HG03571 (cell line): ENCODE measurements around the gene PTPRF.

Source experiments
- ATAC-seq: cut with Tn5 transposase; IDR thresholded peaks from one replicate; pipeline ENCODE4 v1.9.1; 2021; ENCODE audit not compliant: unreplicated experiment

The PTPRF gene

GRCh38 chr1:43550598-43551246, 20.0 kb downstream of the PTPRF start:
- no peak for ATAC-seq

DNA sequence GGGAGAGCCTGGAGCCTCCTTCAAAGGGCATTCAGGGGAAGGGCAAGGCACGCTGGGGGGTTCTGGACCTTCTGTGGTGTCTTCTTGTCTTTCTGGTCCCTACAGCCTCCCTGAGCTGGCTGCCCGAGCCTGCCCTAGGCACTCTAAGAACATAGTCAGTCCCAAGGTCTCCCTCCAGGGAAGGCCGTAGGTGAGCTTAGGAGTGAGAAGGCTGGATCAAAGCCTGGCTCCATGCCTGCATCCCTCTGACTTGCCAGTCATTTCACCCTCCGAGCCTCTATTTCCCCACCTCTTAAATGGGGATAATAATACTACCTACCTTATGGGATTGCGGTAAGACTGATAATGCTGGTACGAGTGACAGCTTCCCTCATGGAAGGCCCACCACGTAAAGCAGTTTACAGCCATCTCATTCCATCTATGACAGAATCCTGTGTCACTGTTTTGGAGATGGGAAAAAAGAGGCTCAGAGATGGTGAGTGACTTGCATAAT, 20.8 kb downstream of the PTPRF start:
- ATAC-seq: no peak

DNA sequence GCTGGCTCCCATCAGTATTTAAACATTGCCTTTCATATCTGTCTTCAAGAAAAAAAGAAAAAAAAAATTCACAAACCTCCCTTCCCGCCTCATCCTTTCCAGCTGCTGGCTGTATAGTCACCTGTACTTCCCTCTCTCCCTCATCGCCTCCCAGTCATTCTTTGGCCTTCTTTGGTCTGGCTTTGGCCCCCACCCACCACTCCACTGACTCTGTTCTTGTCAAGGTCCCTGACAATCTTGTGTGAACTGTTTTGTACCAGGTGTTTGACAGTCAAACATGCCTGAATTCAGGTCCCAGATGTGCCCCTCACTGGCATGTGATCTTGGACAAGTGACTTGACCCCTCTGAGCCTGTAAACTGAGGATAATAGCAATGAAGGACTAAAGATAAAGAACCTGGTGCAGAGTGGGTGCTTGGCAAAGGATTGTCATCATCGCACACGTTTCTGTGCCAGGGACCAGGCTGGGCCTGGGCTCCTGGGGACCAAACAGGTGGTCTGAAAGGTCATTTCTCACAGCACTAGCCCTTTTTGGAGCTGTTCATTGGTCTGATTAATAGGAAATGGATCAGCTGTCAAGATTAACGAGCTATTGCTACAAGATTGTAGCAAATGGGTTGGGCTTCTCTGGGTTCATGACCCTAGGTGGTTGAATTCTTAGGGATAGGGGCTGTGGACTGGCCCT, 21.5 kb downstream of the PTPRF start:
- no peak for ATAC-seq

GRCh38 chr1:43552813-43553212, 22.1 kb downstream of the PTPRF start:
- no peak for ATAC-seq

GRCh38 chr1:43554444-43554992, 23.8 kb downstream of the PTPRF start:
- ATAC-seq: no peak

DNA sequence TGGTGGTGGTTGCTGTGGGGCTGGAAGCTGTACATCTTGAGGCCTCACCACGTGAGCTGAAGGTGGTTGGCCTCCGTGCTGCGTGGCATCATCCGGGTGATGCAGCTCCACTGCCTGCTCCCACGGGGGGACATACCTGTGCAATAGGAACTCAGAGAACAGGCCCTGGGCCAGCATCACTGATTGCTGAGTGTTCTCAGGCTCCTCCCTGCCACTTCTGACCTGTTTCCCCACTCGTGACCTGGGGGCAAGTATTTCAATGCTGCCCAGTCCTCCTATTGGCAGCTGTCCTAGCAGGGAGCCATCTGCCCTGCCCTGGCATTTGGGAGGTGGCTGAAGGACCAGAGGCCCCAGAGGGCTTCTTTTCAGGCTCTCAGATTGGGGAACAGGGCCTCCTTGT, 26.1 kb downstream of the PTPRF start:
- no peak for ATAC-seq

GRCh38 chr1:43557744-43558245, 27.1 kb downstream of the PTPRF start:
- ATAC-seq: no peak

DNA sequence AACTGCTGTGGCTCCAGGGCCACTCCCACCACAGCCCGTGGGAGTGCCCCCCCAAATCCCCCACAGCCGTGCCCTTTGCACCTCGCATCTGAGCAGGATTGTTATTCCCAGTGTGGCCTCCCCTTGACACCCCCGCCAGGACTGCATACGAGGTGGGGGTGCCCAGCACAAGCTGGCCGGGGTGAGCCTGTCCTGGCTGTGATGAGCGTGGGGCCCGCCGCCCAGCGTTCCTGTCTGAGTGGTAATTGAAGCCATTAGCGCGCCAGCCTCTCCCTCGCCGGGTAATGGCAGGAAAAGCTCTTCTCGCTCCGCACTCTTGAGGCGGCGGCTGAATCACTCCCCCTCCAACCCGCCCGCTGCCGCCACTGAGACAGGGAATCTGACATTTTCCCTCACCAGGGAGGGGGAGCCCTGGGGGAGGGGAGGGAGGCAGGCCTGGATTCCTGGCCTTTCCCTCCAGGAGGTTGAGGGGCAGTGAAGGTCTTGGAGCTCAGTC, 27.7 kb downstream of the PTPRF start:
- ATAC-seq: no peak

DNA sequence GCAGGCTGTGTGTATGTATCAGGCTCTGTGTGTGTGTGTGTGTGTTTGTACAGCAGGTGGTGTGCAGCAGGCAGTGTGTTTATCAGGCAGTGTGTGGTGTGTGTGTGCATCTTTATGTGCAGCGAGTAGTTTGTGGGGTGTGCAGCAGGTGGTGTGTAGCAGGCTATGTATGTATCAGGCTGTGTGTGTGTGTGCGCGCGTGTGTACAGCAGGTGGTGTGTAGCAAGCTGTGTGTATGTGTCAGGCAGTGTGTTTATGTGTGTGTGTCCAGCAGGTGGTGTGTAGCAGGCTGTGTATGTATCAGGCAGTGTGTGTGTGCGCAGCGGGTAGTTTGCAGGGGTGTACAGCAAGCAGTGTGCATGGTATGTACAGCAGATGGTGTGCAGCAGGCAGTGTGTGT, 29.0 kb downstream of the PTPRF start:
- ATAC-seq: no peak

GRCh38 chr1:43560286-43560685, 29.6 kb downstream of the PTPRF start:
- ATAC-seq: no peak

- no peak for ATAC-seq
Observed at GRCh38 chr1:43563876-43564539, 33.3 kb downstream of the PTPRF start.

- no peak for ATAC-seq
Observed at GRCh38 chr1:43564551-43565348, 34.1 kb downstream of the PTPRF start.

- ATAC-seq: no peak
Observed at GRCh38 chr1:43565600-43566360, 35.1 kb downstream of the PTPRF start.

GRCh38 chr1:43566382-43567044, 35.8 kb downstream of the PTPRF start:
- no peak for ATAC-seq

DNA sequence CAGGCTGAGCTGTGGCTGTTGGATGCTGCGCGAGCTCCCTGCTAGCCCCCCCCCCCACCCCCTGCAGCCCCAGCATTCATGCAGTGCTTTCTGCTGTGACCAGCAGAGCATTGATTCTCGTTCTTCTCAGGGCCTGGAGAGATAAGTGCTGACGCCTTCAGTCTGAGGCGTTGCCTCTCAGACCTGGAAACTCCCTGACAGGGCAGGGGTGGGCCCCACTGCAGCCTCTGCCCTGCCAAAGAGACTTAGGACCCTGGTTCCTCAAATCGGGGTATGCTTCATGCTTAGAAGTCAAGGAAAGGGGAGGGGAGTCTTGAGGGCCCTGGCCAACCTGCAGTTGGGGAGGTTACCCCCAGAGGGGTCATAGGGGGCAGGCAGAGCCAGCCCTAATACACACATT, 38.5 kb downstream of the PTPRF start:
- ATAC-seq: no peak

- ATAC-seq: no peak
Observed at GRCh38 chr1:43570277-43570676, 39.6 kb downstream of the PTPRF start.

GRCh38 chr1:43570715-43571114, 40.0 kb downstream of the PTPRF start:
- no peak for ATAC-seq

- ATAC-seq: no peak
Observed at GRCh38 chr1:43572084-43572483, 41.4 kb downstream of the PTPRF start.

DNA sequence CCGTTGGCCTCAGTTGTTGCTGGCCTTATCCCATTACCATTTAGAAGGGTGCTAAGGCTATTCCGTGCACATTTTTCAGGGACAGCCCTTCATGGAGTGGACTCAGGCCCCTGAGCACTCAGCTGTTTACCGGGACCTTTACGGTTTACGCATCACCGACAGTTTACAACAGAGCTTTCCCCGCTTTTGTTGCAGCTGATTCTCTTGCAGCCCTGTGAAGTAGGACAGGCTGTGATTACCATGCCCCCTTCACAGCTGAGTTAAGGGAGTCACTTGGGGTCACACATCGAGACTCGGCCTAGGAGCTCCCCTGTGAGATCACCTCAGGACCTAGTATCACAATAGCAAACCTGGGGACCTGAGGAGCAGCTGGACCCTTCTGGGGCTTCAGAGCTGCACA, 41.9 kb downstream of the PTPRF start:
- ATAC-seq: no peak
